ENCODE measurements around the gene OST4.
A peak's percentile ranks its signal among the peaks of the same experiment; 100 is the strongest.
"Not testable (repeated sequence)": the region's sequence is repeated elsewhere in the genome, so short reads cannot be mapped to it uniquely, and the experiment has no call there.

OST4 gene

DNA sequence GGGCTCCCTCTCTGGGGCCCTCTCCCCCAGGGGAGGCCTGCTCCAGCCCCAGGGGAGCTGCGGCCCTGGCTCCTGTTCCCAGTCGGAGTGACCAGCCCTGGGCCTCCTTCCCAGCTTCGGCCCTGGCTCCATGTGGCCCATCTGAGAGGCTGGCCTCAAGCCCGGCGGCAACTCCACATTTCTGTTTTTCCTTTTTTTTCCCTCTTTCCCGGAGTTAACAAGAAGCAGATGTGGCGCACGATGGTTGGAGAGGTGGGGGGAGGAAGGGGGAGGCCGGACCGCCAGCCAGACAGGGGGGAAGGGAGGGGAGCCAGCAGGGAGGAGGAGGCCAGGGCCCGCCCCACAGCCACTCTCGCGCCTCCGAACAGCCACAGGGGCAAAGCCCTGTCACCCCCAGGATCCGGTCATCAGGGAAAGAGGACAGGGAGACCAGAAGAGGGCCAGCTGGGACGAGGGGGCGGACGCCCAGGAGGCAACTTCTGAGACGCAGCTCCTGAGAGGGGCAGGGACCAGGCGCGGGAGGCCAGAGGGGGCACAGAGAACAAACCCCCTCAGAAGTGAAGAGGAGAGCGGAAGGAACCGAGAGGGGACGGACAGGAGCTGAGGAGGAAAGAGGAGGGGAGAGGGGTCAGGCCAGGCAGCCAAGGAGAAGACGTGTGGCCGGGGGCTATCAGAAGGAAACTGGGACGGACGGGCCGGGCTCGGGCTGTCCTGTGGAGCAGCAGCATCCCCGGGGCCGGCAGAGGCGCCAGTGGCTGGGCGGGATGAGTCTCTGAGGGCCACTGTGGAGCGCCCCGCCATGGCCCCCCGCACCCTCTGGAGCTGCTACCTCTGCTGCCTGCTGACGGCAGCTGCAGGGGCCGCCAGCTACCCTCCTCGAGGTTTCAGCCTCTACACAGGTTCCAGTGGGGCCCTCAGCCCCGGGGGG lies 7.1 kb upstream of the OST4 start, which contains the start of gene EMILIN1:
EMILIN1 (plus strand) TSS at position 349 of the 928 bp plus-strand sequence; CDS start at position 800, 451 bp downstream.
- DNase-seq, result no peak

GRCh38 chr2:27077231-27077630 lies 5.8 kb upstream of the OST4 start:
- DNase-seq, result no peak

DNA sequence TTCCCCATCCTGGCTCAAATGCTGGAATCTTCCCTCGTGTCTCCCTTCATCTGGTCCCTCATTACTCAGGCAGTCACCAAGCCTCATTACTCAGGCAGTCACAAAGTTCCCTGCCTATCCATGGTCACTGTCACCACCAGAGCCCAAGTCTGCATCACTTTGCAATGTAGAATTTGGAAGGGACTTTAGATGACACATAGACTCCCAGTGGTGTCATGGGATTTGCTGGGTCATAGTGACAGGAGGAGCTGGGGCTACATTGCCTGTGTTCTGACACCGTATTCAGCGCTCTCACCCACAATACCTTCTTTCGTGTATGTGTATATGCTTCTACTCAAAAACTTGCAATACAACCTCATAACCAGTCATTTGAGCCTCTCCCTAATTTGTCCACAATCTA lies 4.9 kb upstream of the OST4 start:
- DNase-seq, result no peak

DNA sequence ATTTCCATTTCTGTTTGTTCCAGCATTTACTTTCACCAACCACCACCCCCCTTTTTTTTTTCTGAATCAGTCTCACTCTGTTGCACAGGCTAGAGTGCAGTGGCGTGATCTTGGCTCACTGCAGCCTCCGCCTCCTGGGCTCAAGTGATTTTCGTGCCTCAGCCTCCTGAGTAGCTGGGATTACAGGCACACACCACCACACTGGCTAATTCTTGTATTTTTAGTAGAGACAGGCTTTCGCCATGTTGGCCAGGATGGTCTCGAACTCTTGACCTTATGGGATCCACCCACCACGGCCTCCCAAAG lies 4.1 kb upstream of the OST4 start:
- not testable (repeated sequence) for DNase-seq

DNA sequence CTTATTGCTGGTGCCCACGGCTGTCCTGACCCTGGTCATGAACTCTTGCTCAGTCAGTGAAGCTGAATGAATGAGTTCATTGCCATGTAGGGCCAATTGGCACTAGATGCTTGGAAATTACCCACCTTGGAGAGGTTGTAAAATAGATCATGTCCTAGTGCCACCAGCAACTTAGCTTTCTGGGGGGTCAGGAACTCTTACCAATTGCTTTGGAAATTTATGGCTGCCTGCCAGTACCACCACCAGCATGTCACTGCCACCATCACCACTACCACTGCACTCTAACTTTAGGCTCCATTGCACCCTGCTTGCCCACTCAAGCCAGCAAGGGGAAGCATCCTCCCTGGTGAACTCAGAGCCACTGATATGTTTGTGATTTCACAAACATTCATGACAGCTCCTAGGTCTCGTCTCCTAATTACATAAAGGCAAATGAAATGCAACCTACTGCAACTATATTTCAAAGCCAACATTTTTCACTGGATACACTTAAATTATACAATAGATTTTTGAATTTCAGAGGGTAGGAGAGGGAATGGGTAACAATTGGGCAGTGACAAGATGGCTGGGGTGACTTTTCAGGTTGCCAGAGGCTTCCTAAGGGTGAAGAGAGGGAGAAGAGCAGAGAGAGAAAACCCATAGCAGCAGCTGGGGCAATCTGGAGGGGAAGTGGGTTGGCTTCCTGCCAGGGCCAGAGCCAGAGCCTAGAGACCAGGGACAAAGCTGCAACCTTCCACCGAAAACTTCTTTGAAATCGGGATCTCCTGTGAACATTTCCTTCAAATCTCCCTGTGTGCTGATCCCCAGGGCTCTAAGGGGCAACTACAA lies 3.5 kb upstream of the OST4 start:
- DNase-seq, result peak; percentile 39

DNA sequence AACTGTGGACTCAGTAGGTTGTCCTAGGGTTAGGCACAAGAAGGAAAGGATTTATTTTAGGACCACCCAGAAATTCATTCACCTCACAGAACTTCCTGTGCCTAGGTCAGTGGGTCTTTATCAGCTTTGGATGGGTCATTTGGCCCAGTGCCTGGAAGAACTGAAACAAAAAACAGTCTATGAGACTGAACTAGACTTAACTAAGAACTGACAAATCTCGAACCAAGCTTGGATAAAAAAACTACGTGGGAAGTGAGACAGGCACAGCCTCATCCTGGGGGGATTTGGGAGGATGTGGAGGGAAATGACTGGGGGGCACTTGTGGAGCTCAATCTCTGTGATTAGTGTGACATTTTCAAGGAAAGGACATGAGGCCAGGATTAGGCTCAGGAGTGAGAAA lies 2.3 kb upstream of the OST4 start:
- DNase-seq, result no peak

GRCh38 chr2:27072920-27073319 lies 1.5 kb upstream of the OST4 start:
- no peak for DNase-seq

DNA sequence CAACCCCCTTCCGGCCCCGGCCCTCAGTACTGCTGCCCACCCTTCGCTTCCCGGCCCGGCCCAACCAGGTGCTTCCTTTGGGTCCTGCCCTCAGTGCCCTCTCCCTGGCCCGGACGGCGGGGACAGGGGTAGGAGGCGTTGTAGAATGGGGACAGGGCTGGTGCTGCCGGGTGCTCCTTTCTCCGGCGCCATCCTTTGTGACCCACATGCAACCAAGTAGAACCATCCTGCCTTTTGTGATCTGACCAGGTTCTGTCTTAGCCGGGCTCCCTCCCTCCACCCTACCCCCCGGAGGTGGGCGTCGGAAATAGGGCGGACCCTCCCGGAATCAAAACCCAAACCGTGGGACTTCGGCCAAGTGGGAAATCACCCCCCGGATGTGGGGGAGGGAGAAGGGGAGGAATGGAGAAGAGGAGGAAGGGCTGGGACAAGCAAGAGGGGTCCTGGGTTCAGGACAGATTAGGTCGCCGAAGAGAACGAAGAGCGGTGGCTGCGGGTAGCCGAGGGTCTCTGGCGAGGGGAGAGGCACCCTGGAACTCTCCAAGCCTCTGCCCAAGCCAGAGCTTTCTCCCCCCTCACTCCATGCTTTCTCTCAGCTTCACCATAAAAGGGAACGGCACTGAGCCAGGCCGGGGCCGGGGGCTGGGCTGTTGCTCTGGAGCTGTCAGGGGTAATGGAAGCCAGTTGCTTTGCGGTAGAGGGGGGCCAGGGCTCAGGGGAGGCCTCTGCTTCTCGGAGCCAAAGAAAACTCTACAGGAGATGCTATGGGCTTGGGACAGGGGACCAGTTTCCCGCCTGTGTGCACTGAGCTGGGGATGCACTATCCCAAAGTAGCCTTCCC lies 756 bp upstream of the OST4 start:
- DNase-seq, result no peak

GRCh38 chr2:27070653-27071276 lies 689 bp downstream of the OST4 start:
- no peak for DNase-seq

DNA sequence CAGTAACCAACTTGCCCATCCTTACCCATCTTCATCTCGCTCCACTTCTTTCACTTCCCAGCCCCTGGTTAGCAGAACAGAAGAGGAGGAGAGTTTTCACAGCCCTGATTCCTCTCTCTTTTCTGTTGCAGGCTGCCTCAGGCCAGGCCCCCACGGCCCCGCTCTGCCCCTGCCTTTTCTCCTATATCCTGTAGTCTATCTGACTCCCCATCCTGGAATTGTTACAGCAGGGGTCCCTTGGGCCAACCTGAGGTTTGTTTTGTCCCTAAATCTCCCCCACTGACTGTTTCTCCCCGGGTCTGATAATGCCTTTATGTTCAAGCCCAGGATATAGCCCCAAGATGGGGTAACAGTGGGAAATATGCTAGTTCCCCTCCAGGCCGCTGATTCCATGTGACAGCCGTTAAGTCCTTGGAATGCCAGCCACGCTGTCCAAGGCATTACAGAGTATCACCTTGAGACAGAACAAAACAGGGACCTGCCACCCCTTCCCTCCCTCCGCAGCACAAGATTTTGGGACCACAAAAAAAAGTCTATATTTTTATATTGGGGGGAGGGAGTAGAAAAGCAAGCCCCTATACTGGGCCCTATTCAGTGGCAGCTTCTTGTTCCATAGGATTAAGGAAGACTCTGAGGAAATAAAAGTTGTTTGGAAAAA lies 1.4 kb downstream of the OST4 start:
- no peak for DNase-seq

DNA sequence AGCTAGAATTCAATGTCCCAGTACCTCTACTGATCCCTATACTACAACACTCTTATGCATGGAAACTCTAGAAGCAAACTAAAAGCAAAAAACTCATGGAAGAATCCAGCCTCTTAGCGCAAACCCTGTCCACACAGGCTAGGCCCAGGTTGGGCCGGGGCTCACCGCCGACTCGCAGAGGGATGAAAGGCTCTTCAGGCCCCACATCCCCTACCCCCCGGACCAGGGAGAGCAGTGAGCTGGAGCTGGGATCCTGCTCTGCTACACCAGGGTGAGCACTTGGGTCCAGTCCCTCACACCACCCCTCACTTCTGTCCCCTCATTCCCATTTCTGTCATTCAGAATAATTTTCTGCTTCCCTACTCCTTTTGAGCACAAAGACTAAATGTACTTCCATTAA lies 2.0 kb downstream of the OST4 start:
- no peak for DNase-seq

- no peak for DNase-seq
These were observed 4.1 kb downstream of the OST4 start for GRCh38 chr2:27067385-27067784.

GRCh38 chr2:27065128-27065527 lies 6.3 kb downstream of the OST4 start:
- DNase-seq, result no peak

- no peak for DNase-seq
These were observed 11.1 kb downstream of the OST4 start for GRCh38 chr2:27060323-27060722.

GRCh38 chr2:27059141-27059820 lies 12.2 kb downstream of the OST4 start:
- DNase-seq, result no peak

- no peak for DNase-seq
These were observed 13.2 kb downstream of the OST4 start for GRCh38 chr2:27058210-27058609.

GRCh38 chr2:27057184-27057583 lies 14.3 kb downstream of the OST4 start:
- DNase-seq, result no peak

DNA sequence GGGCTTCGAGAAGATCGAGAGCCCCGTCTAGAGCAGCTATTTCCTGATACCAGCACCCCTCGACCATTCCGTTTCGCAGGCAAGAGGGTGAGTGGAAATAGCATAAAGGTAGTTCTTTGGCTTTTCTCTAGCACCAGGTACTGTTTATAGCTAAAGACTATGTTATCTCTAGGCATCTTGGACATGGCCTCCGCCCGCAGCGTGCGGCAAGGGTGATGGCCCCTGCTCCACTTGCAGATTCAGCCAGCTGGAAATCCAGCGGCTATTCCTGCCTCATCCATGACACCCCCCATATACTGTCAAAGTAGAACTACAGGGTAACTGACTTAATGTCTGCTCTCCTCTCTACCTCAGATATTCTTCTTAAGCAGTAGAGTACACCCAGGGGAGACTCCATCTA lies 16.7 kb downstream of the OST4 start:
- no peak for DNase-seq

DNA sequence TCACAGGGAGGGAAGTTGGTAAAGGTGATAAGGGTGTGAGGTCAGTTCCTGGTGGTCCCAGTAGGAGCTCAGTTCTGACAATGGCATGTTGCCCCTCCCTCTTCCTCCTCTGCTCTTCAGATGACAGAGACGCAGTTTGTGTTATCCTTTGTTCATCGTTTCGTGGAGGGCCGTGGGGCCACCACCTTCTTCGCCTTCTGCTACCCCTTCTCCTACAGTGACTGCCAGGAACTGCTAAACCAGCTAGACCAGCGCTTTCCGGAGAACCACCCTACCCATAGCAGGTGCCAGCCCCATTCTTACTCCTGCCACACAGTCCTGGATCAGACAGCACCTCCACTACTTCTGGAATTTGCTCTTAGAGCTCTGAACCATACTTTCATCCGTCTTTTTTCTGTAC lies 17.7 kb downstream of the OST4 start:
- DNase-seq, result no peak

DNA sequence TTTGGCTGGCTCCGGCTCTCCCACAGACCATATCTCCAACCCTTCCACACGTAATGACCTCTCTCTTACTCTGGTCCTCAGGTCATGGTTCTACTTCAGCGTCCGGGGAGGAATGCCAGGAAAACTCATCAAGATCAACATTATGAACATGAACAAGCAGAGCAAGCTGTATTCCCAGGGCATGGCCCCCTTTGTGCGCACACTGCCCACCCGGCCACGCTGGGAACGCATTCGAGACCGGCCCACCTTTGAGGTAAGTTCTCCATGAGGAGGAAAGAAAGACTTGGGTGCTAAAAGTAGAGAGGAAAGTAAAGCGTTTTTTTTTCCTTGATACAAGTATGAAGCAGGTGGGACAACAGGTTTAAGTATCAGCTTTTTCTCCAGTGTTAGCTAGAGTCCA lies 18.1 kb downstream of the OST4 start:
- no peak for DNase-seq

DNA sequence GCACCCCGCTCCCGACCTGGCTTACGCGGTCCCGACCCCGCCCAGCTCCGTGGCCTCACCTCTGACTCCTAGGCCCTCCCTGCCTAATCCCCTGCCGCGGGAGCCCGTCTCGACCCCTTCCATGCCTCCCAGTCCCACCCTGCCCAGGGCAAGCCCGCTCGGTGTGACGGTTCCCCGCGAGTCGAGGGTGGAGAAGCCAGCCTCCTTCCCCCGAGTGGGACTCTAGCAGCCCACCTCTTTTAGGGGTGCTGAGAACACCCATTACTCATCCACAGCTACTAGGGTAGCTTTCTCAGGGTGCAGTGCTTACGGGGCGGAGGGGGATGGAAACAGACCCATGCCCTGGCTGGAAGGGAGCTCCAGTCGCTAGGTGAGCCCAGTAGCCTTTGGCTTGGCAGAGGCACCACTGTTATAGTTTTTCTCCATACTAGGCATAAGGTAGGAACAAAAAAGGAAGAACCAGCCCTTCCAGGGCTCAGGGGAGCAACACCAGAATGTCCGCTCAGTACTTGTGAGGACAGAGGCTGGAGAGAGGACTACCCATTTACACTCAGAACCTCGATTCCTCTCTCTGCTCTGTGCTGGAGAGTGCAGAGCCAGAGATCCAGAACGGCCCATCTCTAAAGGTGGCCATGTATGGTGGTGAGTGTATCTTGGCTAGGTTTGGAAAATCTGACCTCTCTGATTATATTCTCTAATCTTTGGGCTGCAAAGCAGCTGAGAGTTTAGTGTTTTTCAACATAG lies 19.4 kb downstream of the OST4 start:
- DNase-seq, result no peak

All from CD4-positive, alpha-beta T cell treated with Interferon gamma for 1 hour (primary cell).